ENCODE data around the gene HS3ST3B1. TPM values are rescaled to one million over a fixed set of nuclear protein-coding genes. Genes with fewer than 3 reads are reported as not detected.

HS3ST3B1 gene
- total and polyA plus RNA-seq, 2 experiments from 2014 or later, result 8.1 to 17.7 TPM

DNA sequence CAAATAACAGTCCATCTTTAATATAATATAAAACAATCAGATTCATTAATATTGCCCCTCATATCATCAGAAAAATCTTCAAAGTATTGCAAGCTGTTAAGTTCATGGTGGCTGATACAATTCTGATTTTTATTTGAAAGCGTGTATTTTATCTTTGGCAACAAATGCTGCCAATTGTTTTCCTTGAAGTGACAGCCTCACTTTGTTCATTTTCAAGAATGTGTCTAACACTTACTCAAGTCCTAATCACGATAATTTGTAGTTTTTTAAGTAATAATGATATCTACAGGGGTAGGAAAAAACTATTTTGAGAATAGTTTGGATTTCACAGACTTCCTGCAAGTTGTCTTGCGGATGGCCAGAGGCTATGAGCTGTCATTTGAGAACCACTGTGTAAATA lies 75.8 kb downstream of the HS3ST3B1 start:
- no peaks in the 10 kb centered on the region for H3K79me2 ChIP-seq (replicated peaks; ENCODE audit: insufficient read depth)
- H4K20me1 ChIP-seq (replicated peaks; ENCODE audit: insufficient read depth), result no peaks in the 10 kb centered on the region
- no peaks in the 10 kb centered on the region for H3F3A ChIP-seq (replicated peaks; ENCODE audit: low read depth)
- Mint-ChIP-seq H3K36me3 (ENCODE audit: low read depth) (no peaks in the 10 kb centered on the region), H3K9me3 (no peaks in the 10 kb centered on the region), H3K4me3 (no peak overlapping the region), H3K27me3 (ENCODE audit: insufficient read depth, low read depth, poor library complexity) (no peaks in the 10 kb centered on the region), H3K27ac (no peak overlapping the region), H3K4me1 (peaks cover 13% of the 10 kb centered on the region)
- DNase-seq (ENCODE audit: low spot score) (no peak), ATAC-seq (no peak)
- TF ChIP-seq, protein P1, sequence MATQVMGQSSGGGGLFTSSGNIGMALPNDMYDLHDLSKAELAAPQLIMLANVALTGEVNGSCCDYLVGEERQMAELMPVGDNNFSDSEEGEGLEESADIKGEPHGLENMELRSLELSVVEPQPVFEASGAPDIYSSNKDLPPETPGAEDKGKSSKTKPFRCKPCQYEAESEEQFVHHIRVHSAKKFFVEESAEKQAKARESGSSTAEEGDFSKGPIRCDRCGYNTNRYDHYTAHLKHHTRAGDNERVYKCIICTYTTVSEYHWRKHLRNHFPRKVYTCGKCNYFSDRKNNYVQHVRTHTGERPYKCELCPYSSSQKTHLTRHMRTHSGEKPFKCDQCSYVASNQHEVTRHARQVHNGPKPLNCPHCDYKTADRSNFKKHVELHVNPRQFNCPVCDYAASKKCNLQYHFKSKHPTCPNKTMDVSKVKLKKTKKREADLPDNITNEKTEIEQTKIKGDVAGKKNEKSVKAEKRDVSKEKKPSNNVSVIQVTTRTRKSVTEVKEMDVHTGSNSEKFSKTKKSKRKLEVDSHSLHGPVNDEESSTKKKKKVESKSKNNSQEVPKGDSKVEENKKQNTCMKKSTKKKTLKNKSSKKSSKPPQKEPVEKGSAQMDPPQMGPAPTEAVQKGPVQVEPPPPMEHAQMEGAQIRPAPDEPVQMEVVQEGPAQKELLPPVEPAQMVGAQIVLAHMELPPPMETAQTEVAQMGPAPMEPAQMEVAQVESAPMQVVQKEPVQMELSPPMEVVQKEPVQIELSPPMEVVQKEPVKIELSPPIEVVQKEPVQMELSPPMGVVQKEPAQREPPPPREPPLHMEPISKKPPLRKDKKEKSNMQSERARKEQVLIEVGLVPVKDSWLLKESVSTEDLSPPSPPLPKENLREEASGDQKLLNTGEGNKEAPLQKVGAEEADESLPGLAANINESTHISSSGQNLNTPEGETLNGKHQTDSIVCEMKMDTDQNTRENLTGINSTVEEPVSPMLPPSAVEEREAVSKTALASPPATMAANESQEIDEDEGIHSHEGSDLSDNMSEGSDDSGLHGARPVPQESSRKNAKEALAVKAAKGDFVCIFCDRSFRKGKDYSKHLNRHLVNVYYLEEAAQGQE (IDR thresholded peaks at IDR 0.05; ENCODE audit: unreplicated experiment), result no peak
- TF ChIP-seq, protein P2, sequence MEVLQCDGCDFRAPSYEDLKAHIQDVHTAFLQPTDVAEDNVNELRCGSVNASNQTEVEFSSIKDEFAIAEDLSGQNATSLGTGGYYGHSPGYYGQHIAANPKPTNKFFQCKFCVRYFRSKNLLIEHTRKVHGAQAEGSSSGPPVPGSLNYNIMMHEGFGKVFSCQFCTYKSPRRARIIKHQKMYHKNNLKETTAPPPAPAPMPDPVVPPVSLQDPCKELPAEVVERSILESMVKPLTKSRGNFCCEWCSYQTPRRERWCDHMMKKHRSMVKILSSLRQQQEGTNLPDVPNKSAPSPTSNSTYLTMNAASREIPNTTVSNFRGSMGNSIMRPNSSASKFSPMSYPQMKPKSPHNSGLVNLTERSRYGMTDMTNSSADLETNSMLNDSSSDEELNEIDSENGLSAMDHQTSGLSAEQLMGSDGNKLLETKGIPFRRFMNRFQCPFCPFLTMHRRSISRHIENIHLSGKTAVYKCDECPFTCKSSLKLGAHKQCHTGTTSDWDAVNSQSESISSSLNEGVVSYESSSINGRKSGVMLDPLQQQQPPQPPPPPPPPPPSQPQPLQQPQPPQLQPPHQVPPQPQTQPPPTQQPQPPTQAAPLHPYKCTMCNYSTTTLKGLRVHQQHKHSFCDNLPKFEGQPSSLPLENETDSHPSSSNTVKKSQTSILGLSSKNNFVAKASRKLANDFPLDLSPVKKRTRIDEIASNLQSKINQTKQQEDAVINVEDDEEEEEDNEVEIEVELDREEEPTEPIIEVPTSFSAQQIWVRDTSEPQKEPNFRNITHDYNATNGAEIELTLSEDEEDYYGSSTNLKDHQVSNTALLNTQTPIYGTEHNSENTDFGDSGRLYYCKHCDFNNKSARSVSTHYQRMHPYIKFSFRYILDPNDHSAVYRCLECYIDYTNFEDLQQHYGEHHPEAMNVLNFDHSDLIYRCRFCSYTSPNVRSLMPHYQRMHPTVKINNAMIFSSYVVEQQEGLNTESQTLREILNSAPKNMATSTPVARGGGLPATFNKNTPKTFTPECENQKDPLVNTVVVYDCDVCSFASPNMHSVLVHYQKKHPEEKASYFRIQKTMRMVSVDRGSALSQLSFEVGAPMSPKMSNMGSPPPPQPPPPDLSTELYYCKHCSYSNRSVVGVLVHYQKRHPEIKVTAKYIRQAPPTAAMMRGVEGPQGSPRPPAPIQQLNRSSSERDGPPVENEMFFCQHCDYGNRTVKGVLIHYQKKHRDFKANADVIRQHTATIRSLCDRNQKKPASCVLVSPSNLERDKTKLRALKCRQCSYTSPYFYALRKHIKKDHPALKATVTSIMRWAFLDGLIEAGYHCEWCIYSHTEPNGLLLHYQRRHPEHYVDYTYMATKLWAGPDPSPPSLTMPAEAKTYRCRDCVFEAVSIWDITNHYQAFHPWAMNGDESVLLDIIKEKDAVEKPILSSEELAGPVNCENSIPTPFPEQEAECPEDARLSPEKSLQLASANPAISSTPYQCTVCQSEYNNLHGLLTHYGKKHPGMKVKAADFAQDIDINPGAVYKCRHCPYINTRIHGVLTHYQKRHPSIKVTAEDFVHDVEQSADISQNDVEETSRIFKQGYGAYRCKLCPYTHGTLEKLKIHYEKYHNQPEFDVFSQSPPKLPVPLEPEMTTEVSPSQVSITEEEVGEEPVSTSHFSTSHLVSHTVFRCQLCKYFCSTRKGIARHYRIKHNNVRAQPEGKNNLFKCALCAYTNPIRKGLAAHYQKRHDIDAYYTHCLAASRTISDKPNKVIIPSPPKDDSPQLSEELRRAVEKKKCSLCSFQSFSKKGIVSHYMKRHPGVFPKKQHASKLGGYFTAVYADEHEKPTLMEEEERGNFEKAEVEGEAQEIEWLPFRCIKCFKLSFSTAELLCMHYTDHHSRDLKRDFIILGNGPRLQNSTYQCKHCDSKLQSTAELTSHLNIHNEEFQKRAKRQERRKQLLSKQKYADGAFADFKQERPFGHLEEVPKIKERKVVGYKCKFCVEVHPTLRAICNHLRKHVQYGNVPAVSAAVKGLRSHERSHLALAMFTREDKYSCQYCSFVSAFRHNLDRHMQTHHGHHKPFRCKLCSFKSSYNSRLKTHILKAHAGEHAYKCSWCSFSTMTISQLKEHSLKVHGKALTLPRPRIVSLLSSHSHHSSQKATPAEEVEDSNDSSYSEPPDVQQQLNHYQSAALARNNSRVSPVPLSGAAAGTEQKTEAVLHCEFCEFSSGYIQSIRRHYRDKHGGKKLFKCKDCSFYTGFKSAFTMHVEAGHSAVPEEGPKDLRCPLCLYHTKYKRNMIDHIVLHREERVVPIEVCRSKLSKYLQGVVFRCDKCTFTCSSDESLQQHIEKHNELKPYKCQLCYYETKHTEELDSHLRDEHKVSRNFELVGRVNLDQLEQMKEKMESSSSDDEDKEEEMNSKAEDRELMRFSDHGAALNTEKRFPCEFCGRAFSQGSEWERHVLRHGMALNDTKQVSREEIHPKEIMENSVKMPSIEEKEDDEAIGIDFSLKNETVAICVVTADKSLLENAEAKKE (CRISPR knock-in tag; IDR thresholded peaks at IDR 0.05), result no peak
- no peak for TF ChIP-seq EZH2phosphoT487 (IDR thresholded peaks at IDR 0.05; ENCODE audit: unreplicated experiment)
- no peak for TF ChIP-seq NANOG (IDR thresholded peaks at IDR 0.05; ENCODE audit: borderline replicate concordance)
- no peak for TF ChIP-seq EZH2 (IDR thresholded peaks at IDR 0.05; ENCODE audit: low read depth, unreplicated experiment)
- no peak for TF ChIP-seq POLR2AphosphoS5 (IDR thresholded peaks at IDR 0.05; ENCODE audit: low read depth)
- no peak for TF ChIP-seq ZNF331 (CRISPR knock-in tag; IDR thresholded peaks at IDR 0.05; ENCODE audit: low read depth)
- H3K27ac ChIP-seq (ENCODE audit: low read depth), result no peak overlapping the region
- peaks cover 13% of the 10 kb centered on the region for H3K4me1 ChIP-seq (ENCODE audit: insufficient read depth)
- no peak overlapping the region for H2AFZ ChIP-seq
- no peaks in the 10 kb centered on the region for H3K36me3 ChIP-seq (ENCODE audit: insufficient read depth)
- H3K4me3 ChIP-seq, result no peak overlapping the region
- H3K27me3 ChIP-seq (ENCODE audit: insufficient read depth), result no peaks in the 10 kb centered on the region
- H3K9me2 ChIP-seq (ENCODE audit: insufficient read depth), result no peaks in the 10 kb centered on the region
- H3K4me2 ChIP-seq, result no peak overlapping the region
